Tibial nerve (tissue), 4 donors: ENCODE results near the gene GALR3.

Experiments used
- EP300 ChIP-seq, 2 donors: sonication (generic); formaldehyde crosslinking; IDR thresholded peaks; one replicate each; pipeline ENCODE4 v1.6.1; 2017; ENCODE audit warnings: antibody characterized with exemption in 2 of 2, mild to moderate bottlenecking in 1 of 2
- POLR2A ChIP-seq, 2 donors: fragments of 450-650 bp; IDR thresholded peaks; one replicate each; pipeline ENCODE4 v1.6.1; 2017; ENCODE audit warnings: antibody characterized with exemption in 2 of 2, mild to moderate bottlenecking in 2 of 2, moderate library complexity in 2 of 2
- TF ChIP-seq, protein P1 (sequence below), 5 experiments: fragments of 200-600 bp in 3 of 5; fragments of 450-650 bp in 2 of 5; sonication (generic) in 3 of 5; IDR thresholded peaks; one replicate each; pipeline ENCODE4 v1.5.1; 2016 to 2019; ENCODE audit warnings: antibody characterized with exemption in 5 of 5, mild to moderate bottlenecking in 3 of 5, moderate library complexity in 2 of 5

DNA sequence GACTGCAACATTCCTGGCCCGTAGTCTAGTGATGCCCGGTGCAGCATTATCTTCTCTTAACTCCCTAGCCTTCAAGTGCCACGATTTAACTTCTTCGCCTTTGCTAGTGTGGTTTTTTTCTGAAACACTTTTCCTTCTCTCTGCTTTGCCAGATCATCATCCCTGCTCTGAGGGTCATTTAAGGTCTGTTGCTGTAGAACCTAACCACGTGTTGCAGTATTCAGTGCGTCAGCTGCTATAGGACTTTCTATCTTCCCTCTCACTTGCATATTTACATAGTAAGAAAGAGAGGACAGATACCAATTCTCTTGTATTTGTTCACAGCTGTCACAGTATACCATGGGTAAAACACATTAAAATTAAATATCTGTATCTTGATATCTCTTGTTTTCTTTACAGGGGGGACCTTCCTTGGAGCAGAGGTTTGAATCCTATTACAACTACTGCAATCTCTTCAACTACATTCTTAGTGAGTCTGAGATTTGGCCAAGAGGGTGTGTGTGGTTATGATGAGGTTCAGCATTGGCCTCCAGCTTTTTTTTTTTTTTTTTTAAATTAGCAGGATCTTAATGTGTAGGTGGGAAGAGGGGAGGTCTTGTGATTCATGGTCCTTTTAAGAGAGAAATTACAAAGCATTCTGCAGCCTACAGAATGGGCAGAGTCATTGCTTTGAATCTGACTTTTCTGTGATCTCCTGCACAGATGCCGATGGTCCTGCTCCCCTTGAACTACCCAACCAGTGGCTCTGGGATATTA lies 39.6 kb downstream of the GALR3 start:
- TF ChIP-seq, protein P1, sequence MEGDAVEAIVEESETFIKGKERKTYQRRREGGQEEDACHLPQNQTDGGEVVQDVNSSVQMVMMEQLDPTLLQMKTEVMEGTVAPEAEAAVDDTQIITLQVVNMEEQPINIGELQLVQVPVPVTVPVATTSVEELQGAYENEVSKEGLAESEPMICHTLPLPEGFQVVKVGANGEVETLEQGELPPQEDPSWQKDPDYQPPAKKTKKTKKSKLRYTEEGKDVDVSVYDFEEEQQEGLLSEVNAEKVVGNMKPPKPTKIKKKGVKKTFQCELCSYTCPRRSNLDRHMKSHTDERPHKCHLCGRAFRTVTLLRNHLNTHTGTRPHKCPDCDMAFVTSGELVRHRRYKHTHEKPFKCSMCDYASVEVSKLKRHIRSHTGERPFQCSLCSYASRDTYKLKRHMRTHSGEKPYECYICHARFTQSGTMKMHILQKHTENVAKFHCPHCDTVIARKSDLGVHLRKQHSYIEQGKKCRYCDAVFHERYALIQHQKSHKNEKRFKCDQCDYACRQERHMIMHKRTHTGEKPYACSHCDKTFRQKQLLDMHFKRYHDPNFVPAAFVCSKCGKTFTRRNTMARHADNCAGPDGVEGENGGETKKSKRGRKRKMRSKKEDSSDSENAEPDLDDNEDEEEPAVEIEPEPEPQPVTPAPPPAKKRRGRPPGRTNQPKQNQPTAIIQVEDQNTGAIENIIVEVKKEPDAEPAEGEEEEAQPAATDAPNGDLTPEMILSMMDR (IDR thresholded peaks at IDR 0.05), result no peak
- TF ChIP-seq EP300 (IDR thresholded peaks at IDR 0.05) (no peak), POLR2A (IDR thresholded peaks at IDR 0.05) (no peak)
